GM18517 (cell line): ENCODE measurements around the gene GPR15.
A peak's percentile ranks its signal among the peaks of the same experiment; 100 is the strongest.

ENCODE experiments used
- ATAC-seq: cut with Tn5 transposase; IDR thresholded peaks from one replicate; pipeline ENCODE4 v1.9.1; 2021; ENCODE audit warnings: mild to moderate bottlenecking, moderate library complexity; ENCODE audit not compliant: unreplicated experiment

GPR15 gene

GRCh38 chr3:98531622-98532274, at the start of gene GPR15:
GPR15 (plus strand) TSS chr3:98531978; CDS start chr3:98532034, 56 bp downstream.
- ATAC-seq = peak; percentile 34

GRCh38 chr3:98482717-98483482, 48.9 kb upstream of the GPR15 start:
- ATAC-seq = no peak

GRCh38 chr3:98483626-98484025, 48.2 kb upstream of the GPR15 start:
- ATAC-seq = no peak

- no peak for ATAC-seq
Measured at GRCh38 chr3:98497381-98497780, 34.4 kb upstream of the GPR15 start, which contains the start of gene OR5K2. OR5K2 (plus strand) TSS chr3:98497681; CDS start chr3:98497681, 0 bp downstream.

- no peak for ATAC-seq
Measured at GRCh38 chr3:98500019-98500418, 31.8 kb upstream of the GPR15 start.

GRCh38 chr3:98501270-98501669, 30.5 kb upstream of the GPR15 start:
- no peak for ATAC-seq

GRCh38 chr3:98501863-98502576, 29.8 kb upstream of the GPR15 start:
- ATAC-seq = no peak

GRCh38 chr3:98504539-98504938, 27.2 kb upstream of the GPR15 start:
- ATAC-seq = no peak

- ATAC-seq = no peak
Measured at GRCh38 chr3:98508582-98508981, 23.2 kb upstream of the GPR15 start.

GRCh38 chr3:98512576-98512975, 19.2 kb upstream of the GPR15 start:
- ATAC-seq = no peak

GRCh38 chr3:98513091-98513511, 18.7 kb upstream of the GPR15 start:
- no peak for ATAC-seq

- no peak for ATAC-seq
Measured at GRCh38 chr3:98513736-98514135, 18.0 kb upstream of the GPR15 start.

- no peak for ATAC-seq
Measured at GRCh38 chr3:98514948-98515347, 16.8 kb upstream of the GPR15 start.

- ATAC-seq = no peak
Measured at GRCh38 chr3:98518816-98519215, 13.0 kb upstream of the GPR15 start.

GRCh38 chr3:98519351-98519750, 12.4 kb upstream of the GPR15 start:
- no peak for ATAC-seq

- peak; percentile 40 for ATAC-seq
Measured at GRCh38 chr3:98521897-98522543, 9.8 kb upstream of the GPR15 start.

- ATAC-seq = peak; percentile 85
Measured at GRCh38 chr3:98522544-98523281, 9.1 kb upstream of the GPR15 start, which contains the start of gene CLDND1. CLDND1 (minus strand) TSS chr3:98522902; CDS start chr3:98521424, 1,478 bp downstream.

- ATAC-seq = no peak
Measured at GRCh38 chr3:98525494-98525893, 6.3 kb upstream of the GPR15 start.

- ATAC-seq = no peak
Measured at GRCh38 chr3:98528474-98529346, 3.1 kb upstream of the GPR15 start.
